Right hindlimb (tissue), 1 donor: ENCODE measurements around the gene POU6F2.
"Not testable (repeated sequence)": the region's sequence is repeated elsewhere in the genome, so short reads cannot be mapped to it uniquely, and the experiment has no call there.

Experiments
- DNase-seq: peaks from one replicate; pipeline ENCODE4 v3.0.0-alpha.2; 2018

The POU6F2 gene

GRCh38 chr7:39313974-39314373 is 336.3 kb downstream of the POU6F2 start:
- no peak for DNase-seq

GRCh38 chr7:39317107-39317506 is 339.4 kb downstream of the POU6F2 start:
- DNase-seq = no peak

- no peak for DNase-seq
Measured at GRCh38 chr7:39317896-39318295, 340.2 kb downstream of the POU6F2 start.

- DNase-seq = no peak
Measured at GRCh38 chr7:39321245-39321644, 343.5 kb downstream of the POU6F2 start.

- no peak for DNase-seq
Measured at GRCh38 chr7:39321909-39322498, 344.3 kb downstream of the POU6F2 start.

GRCh38 chr7:39324139-39324760 is 346.5 kb downstream of the POU6F2 start:
- DNase-seq = no peak

GRCh38 chr7:39331607-39332006 is 353.9 kb downstream of the POU6F2 start:
- not testable (repeated sequence) for DNase-seq

GRCh38 chr7:39332142-39332541 is 354.4 kb downstream of the POU6F2 start:
- no peak for DNase-seq

GRCh38 chr7:39333701-39334100 is 356.0 kb downstream of the POU6F2 start:
- DNase-seq = no peak

- no peak for DNase-seq
Measured at GRCh38 chr7:39336442-39336841, 358.7 kb downstream of the POU6F2 start.

- no peak for DNase-seq
Measured at GRCh38 chr7:39338716-39339115, 361.0 kb downstream of the POU6F2 start.

GRCh38 chr7:39339591-39339990 is 361.9 kb downstream of the POU6F2 start:
- no peak for DNase-seq

- DNase-seq = no peak
Measured at GRCh38 chr7:39341083-39341482, 363.4 kb downstream of the POU6F2 start.

GRCh38 chr7:39342763-39343162 is 365.1 kb downstream of the POU6F2 start:
- DNase-seq = no peak

- no peak for DNase-seq
Measured at GRCh38 chr7:39349452-39350123, 371.9 kb downstream of the POU6F2 start.

- peak; percentile 35 for DNase-seq
Measured at GRCh38 chr7:39353615-39354376, 376.1 kb downstream of the POU6F2 start.

- no peak for DNase-seq
Measured at GRCh38 chr7:39355664-39356063, 378.0 kb downstream of the POU6F2 start.

- DNase-seq = no peak
Measured at GRCh38 chr7:39356172-39356925, 378.6 kb downstream of the POU6F2 start.

- no peak for DNase-seq
Measured at GRCh38 chr7:39357648-39358047, 379.9 kb downstream of the POU6F2 start.

- DNase-seq = no peak
Measured at GRCh38 chr7:39360038-39360437, 382.3 kb downstream of the POU6F2 start.

- no peak for DNase-seq
Measured at GRCh38 chr7:39360766-39361165, 383.1 kb downstream of the POU6F2 start.

GRCh38 chr7:39365751-39366295 is 388.1 kb downstream of the POU6F2 start:
- no peak for DNase-seq

GRCh38 chr7:39367451-39367850 is 389.7 kb downstream of the POU6F2 start:
- no peak for DNase-seq
